Breast epithelium (tissue), 4 donors: ENCODE measurements around the gene CXCL17. TPM values are rescaled to one million over a fixed set of nuclear protein-coding genes. Genes with fewer than 3 reads are reported as not detected.
"Not testable (repeated sequence)": the region's sequence is repeated elsewhere in the genome, so short reads cannot be mapped to it uniquely, and the experiment has no call there.

Experiments
- DNase-seq, 2 donors: peaks; one replicate each; pipeline ENCODE4 v3.0.0-alpha.2; 2019; ENCODE audit warnings: low spot score in 2 of 2
- H3K27ac ChIP-seq, 2 donors: fragments of 200-600 bp; sonication (generic) in 1 of 2; one replicate each; pipeline ENCODE4 v1.5.1; 2016 to 2019; ENCODE audit warnings: mild to moderate bottlenecking in 1 of 2
- H3K27me3 ChIP-seq, 2 donors: fragments of 200-600 bp; sonication (generic) in 1 of 2; one replicate each; pipeline versions ENCODE4 v1.5.1 to v1.6.0; 2017 to 2019; ENCODE audit warnings: control low read depth in 1 of 2, mild to moderate bottlenecking in 1 of 2
- H3K36me3 ChIP-seq: fragments of 200-600 bp; one replicate; pipeline ENCODE4 v1.5.1; 2019
- H3K4me1 ChIP-seq, 2 donors: fragments of 200-600 bp; sonication (generic); one replicate each; pipeline ENCODE4 v1.5.1; 2016 to 2019; ENCODE audit warnings: control low read depth in 1 of 2
- H3K4me3 ChIP-seq, 3 donors: fragments of 200-600 bp; sonication (generic); 1 replicate in 2 of 3; 2 replicates in 1 of 3; pipeline ENCODE4 v1.5.1; 2016 to 2019; ENCODE audit warnings: mild to moderate bottlenecking in 3 of 3, moderate library complexity in 2 of 3
- H3K9me3 ChIP-seq, 2 donors: fragments of 200-600 bp; sonication (generic) in 1 of 2; one replicate each; pipeline ENCODE4 v1.5.1; 2016 to 2019; ENCODE audit warnings: control low read depth in 1 of 2
- POLR2A ChIP-seq: fragments of 450-650 bp; IDR thresholded peaks from one replicate; pipeline ENCODE4 v1.6.1; 2016; ENCODE audit warnings: antibody characterized with exemption, mild to moderate bottlenecking, moderate library complexity
- POLR2AphosphoS5 ChIP-seq, 3 donors: sonication (generic); formaldehyde crosslinking; IDR thresholded peaks; one replicate each; pipeline ENCODE4 v1.6.1; 2017; ENCODE audit warnings: antibody characterized with exemption in 3 of 3
- intact Hi-C: fragments of 100-400 bp; cut with DNase I; formaldehyde crosslinking; loops from one replicate; pipeline ENCODE4 v1.15.1; 2023; ENCODE audit warnings: low total_unique reads
- total RNA-seq, 3 donors: library from RNA; depleted of rRNA; stranded (reverse); fragments of >200 nt; gene quantifications; one replicate each; pipeline ENCODE4 v1.1.0, GENCODE V29; 2016
- TF ChIP-seq, protein P1 (sequence below), 3 donors: fragments of 450-650 bp; IDR thresholded peaks; one replicate each; pipeline ENCODE4 v1.5.1; 2016 to 2017; ENCODE audit warnings: antibody characterized with exemption in 3 of 3, mild to moderate bottlenecking in 3 of 3, moderate library complexity in 3 of 3

CXCL17 gene
- total RNA-seq, 3 donors from 2014 or later = 2.2 to 2.9 TPM; not detected in 1

DNA sequence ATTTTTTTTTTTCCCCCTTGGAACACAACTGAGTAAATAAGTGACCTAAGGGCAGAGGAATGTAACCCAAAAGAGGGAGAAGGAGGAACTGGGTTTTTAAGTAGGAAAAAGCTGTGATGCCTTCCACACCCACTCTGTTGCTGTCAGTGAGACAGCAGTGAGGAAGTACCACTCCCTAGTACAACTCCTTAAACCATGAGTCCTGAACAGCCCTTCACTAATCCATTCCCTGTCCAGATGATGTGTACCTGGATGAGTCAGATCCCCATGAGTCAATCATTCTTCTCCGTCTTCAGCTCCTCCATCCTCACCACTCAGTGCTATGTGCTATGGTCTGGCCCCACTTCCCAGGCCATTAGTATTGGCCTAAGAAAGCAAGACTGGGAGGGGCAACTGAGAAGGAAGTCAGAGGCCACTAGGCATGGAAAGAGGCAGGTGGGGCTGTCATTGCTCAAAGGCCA lies 12.9 kb upstream of the CXCL17 start:
- DNase-seq = no peak
- Histone ChIP-seq H3K9me3 (no peaks in the 10 kb centered on the region), H3K4me1 (peaks cover 0 to 2% of the 10 kb centered on the region in 2 donors), H3K27ac (no peak overlapping the region), H3K4me3 (no peak overlapping the region), H3K27me3 (no peaks in the 10 kb centered on the region), H3K36me3 (no peaks in the 10 kb centered on the region)
- no peak for TF ChIP-seq POLR2AphosphoS5 (IDR thresholded peaks at IDR 0.05)
- no peak for TF ChIP-seq POLR2A
- TF ChIP-seq, protein P1, sequence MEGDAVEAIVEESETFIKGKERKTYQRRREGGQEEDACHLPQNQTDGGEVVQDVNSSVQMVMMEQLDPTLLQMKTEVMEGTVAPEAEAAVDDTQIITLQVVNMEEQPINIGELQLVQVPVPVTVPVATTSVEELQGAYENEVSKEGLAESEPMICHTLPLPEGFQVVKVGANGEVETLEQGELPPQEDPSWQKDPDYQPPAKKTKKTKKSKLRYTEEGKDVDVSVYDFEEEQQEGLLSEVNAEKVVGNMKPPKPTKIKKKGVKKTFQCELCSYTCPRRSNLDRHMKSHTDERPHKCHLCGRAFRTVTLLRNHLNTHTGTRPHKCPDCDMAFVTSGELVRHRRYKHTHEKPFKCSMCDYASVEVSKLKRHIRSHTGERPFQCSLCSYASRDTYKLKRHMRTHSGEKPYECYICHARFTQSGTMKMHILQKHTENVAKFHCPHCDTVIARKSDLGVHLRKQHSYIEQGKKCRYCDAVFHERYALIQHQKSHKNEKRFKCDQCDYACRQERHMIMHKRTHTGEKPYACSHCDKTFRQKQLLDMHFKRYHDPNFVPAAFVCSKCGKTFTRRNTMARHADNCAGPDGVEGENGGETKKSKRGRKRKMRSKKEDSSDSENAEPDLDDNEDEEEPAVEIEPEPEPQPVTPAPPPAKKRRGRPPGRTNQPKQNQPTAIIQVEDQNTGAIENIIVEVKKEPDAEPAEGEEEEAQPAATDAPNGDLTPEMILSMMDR (IDR thresholded peaks at IDR 0.05) = no peak
- intact Hi-C loops = loop anchor here (10.0 kb wide), 1 partner anchor 69 kb away; the partner anchor contains the start of gene CEACAM1

DNA sequence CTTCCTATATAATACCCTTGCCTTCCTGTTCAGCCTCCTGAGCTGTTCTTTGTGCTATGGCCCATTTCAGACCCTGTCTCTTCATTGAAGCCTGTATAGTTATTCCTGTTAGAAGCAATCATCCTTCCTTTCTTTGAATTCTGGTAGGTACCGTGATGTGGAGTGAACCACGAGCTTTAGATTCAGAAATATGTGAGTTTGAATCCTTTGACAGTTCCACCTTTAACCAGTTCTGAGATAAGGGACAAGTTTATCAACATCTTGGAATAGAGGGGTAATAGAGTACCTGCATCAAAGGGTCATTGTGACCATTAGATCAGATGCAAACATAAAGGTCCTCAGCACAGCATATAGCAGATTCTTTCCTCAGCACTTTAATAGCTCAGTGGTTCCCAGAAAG lies 12.3 kb upstream of the CXCL17 start:
- H3K27ac ChIP-seq = no peak overlapping the region
- no peak for TF ChIP-seq POLR2A
- TF ChIP-seq, protein P1 (IDR thresholded peaks at IDR 0.05) = no peak
- TF ChIP-seq POLR2AphosphoS5 (IDR thresholded peaks at IDR 0.05) = no peak
- H3K9me3 ChIP-seq = no peaks in the 10 kb centered on the region
- H3K36me3 ChIP-seq = no peaks in the 10 kb centered on the region
- peaks cover 1 to 7% of the 10 kb centered on the region in 2 donors for H3K4me1 ChIP-seq
- no peaks in the 10 kb centered on the region for H3K27me3 ChIP-seq
- intact Hi-C loops = loop anchor here (10.0 kb wide), 1 partner anchor 70 kb away; the partner anchor contains the start of gene CEACAM1
- no peak overlapping the region for H3K4me3 ChIP-seq
- no peak for DNase-seq

DNA sequence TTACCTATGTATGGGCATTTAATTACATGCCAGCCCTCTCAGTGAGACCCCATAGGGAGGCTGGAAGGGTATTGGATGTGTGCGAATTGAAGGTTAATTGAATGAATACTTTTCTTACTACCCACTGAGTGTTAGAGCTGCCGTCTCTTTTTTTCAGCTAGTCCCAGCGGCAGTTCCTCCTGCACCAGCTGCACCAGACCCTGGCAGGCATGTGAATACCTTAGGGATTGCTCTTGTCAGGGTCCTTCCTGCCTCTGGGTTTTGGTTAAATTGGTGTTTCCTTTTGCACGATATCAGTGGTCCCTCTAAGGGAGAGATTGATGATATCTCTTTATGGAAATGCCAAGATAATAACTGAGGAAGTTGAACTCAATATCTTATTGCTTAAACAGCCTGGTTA lies 9.8 kb upstream of the CXCL17 start:
- TF ChIP-seq POLR2AphosphoS5 (IDR thresholded peaks at IDR 0.05) = no peak
- TF ChIP-seq POLR2A = no peak
- TF ChIP-seq, protein P1 (IDR thresholded peaks at IDR 0.05) = no peak
- H3K4me1 ChIP-seq = peaks cover 5 to 8% of the 10 kb centered on the region in 2 donors
- no peaks in the 10 kb centered on the region for H3K27me3 ChIP-seq
- no peak overlapping the region for H3K27ac ChIP-seq
- DNase-seq = no peak
- intact Hi-C loops = loop anchor here (10.0 kb wide), 1 partner anchor 72 kb away; the partner anchor contains the start of gene CEACAM1
- H3K4me3 ChIP-seq = no peak overlapping the region
- no peaks in the 10 kb centered on the region for H3K36me3 ChIP-seq
- no peaks in the 10 kb centered on the region for H3K9me3 ChIP-seq

DNA sequence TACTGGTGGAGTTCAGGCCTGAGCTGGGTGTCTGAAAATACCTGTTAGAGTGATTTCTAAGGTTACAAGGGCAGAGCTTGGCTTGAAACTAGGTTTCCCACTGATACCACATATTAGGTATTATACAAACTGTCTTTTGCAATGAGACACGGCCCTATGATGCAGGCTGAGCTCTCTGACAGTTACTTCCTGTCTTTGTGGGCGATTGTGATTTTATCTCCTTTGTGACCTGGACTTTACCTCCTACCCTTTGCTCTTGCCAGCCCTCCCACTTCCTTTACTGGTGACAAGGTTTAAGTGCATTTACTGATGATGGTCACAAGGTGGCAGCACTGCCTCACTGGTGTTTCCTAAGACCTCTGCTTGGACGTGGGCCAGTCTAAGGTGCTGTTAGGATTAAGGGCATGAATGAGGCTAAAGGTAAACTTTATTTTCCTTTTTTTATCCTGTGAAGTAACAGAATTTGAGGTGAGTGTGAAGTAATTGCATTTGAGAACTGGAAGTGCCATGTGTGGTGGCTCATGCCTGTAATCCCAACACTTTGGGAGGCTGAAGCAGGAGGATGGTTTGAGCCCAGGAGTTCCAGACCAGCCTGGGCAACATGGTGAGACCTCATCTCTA lies 7.7 kb upstream of the CXCL17 start:
- Histone ChIP-seq H3K27me3 (no peaks in the 10 kb centered on the region), H3K9me3 (no peaks in the 10 kb centered on the region), H3K4me3 (no peak overlapping the region), H3K4me1 (peaks cover 5 to 8% of the 10 kb centered on the region in 2 donors), H3K36me3 (no peaks in the 10 kb centered on the region), H3K27ac (peak overlapping the region; percentile 76 to 87)
- intact Hi-C loops = loop anchor here (10.0 kb wide), 1 partner anchor 74 kb away; the partner anchor contains the start of gene CEACAM1
- DNase-seq = peak; percentile 85 to 88
- peak; percentile 47 to 88 (median 56) for TF ChIP-seq POLR2AphosphoS5 (IDR thresholded peaks at IDR 0.05)
- TF ChIP-seq, protein P1 (IDR thresholded peaks at IDR 0.05) = peak; percentile 71 to 98 (median 93)
- no peak for TF ChIP-seq POLR2A

DNA sequence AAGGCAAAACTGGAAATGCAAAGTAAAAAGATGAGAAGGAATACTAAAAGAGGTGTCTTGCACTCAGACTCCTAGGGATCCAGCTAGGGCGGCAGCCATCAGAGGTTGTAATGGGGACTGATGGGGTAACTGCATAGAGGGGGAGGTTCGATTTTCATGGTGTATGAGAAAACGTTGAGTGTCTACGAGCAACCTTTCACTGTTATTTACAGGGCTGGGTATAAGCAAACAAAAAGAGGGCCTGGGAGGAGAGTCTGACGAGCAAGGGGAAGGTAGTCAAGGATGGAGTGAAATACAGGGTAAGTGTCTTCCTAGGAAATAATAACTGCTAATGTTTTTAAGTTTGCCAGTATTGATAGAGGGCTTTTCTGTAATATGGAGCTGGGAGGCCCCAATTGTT lies 5.6 kb upstream of the CXCL17 start:
- H3K36me3 ChIP-seq, H3K9me3 ChIP-seq, H3K27me3 ChIP-seq, H3K4me3 ChIP-seq, DNase-seq, H3K4me1 ChIP-seq, intact Hi-C loops, H3K27ac ChIP-seq: not testable (repeated sequence)
